ENCODE data around the gene ITGA11.
"Not testable (repeated sequence)": the region's sequence is repeated elsewhere in the genome, so short reads cannot be mapped to it uniquely, and the experiment has no call there.

ITGA11 gene

DNA sequence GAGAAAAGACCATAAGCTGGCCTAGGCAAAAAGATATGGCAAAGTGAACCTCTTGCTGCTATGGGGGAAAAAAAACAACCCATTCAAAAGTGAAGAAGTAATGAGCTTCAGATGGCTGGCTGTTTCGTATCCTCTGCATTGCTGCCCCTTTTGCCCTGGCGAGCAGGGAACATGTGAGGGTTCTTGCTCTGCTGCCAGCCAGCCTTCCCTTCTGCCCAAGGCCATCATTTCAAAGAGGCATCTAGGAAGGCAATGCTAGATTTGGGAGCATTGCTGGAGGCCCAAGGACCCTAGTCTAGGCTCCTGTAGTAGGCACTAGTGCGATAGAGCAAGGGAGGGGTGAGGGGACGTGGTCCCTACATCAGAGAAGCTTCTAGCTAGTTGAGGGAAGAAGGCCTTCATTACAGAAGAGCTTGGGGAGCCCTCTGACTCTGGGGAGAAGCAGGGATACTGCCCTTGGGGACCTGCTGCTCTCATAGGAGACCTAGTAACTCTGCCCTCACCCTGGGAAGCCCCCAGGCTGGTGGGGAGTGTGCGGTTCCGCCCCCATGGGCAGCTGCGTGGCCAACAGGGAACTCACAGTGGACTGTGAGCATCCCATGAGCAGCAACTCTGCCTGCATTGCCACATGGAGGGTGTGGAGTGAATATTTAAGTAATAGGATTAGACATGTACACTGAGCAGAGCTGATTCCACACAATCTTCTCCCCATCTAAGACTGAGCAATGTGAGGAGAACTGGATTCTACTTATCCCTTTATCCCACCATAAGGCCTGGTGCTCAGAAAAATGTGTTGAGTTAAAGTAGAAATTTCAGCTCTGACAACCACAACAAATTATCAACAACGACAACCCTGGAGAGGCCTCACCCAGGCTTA is 21.3 kb downstream of the ITGA11 start:
- DNase-seq, result no peak

DNA sequence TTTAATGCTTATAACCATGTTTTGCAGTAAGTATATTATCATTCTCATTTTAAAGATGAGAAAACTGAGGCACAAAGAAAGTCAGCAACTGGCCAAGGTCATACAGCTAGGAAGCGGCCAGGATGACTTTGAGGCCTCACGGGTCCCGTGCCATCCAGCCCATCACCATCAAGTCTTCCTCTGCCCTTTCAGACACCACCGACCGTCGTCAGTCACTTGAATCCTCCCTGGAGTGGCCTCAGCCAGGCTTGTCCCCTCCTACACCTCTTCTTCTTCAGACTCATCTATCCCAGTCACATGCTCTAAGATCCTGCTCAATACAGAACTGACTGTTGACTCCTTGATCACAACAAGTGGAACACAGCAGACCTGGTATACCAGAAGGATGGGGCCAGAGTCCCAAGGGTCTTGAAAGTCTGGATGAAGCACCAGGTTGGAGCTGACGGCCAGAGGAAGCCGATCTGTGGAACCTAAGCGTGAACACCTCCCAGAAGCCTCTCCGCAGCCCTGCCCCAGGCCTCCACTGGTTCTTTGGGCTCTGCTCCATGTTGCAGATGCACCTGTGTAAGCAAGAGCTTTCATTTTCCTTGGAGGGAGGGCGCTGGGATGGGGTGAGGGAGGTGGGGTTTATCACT is 22.1 kb downstream of the ITGA11 start:
- no peak for DNase-seq

DNA sequence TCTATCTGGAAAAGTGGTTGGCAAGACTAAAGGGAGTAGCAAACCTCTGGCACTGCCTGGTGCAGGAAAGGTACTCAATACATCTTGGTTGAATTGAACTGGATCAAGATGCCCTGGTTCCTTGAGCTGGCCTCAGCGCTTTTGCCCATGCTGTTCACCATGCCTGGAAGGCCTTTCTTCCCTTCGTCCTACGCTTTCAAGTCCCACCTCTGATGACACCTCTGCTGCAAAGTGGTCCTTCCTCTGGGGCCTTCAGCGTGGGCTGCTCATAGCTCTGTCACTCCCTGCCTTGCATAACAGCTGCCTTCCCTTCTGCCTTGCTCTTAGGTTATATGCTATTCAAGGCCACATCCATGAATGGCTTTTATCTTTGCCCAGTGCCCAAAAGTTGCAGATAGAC is 23.0 kb downstream of the ITGA11 start:
- no peak for DNase-seq

DNA sequence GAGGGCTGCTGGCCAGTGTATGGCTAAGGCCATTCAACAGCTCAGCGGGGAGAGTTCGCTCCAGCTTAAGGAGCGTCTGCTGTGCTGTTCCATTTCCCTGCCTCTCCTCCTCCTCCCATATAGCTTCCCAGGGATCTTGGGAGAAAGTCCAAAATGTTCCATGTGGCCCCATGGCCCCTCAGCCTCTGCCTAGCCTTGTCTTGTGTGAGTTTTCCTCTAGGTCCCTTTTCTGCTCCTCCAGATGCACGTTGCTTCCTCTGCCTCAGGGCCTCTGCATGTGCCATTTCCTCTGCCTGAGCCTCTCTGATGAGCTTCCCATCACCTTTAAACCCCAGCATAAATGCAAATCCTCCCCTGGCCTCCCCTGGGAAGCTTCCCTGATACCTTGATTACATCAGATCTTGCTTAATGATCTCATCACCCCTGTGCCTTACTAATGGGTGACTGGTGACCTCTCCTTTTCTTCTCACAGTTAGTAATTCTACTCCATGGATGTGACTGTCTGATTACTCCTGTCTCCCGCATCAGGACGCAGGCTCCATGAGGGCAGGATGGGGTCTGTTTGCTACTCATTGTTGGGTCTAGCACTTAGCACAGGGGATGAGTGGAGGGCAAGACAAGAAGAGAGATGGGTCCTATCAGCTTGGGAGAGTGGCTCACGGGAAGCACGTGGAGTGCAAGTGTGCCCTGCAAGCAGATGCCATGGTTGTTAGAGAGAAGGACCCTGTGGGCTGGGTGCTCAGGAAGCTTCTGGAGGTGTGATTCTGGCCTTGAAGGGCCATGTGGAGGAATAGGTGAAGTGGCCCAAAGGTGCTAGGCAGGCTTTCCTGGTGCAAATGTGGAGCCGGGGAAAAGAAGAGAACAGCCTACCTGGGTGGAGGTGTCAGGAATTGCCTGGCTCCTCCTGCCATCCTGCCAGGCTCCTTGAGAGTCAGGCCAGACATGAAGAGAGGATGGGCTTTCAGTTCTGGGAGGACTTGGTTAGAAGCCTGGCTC is 23.8 kb downstream of the ITGA11 start:
- DNase-seq, result no peak

DNA sequence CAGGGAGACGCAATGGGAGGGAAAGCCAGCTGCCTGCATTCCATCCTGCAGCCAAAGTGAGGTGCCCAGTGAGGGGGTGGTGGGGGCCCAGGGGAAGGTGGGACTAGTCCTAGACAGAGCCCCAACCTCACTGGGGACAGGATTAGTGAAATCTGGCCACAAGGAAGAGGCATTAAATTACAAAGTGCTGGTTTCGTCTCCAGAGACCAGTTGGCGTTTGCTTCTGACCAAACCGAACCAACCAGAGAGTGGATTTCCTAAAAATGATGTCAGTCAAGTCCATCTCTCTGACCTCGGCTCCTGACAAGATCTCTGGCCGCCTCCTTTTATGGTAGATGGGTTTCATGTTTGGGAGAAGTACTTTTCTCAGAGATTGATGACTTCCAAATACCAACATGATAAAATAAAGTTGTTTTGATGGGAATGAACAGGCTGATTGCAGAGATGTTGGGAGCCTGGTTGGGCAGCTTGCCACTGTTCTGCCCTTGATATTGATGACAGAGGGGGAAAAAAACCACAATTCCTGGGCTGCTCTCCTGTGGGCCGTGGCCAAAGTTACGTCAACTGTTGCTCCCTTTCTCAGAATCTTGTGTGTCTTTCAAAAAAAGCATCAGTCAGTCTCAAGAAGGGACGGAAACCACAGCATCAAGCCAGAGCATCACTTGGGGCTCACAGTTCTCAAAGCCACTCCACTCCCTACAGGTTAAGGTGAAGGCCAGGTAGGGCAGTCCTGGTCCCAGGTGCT is 24.6 kb downstream of the ITGA11 start:
- DNase-seq, result no peak

DNA sequence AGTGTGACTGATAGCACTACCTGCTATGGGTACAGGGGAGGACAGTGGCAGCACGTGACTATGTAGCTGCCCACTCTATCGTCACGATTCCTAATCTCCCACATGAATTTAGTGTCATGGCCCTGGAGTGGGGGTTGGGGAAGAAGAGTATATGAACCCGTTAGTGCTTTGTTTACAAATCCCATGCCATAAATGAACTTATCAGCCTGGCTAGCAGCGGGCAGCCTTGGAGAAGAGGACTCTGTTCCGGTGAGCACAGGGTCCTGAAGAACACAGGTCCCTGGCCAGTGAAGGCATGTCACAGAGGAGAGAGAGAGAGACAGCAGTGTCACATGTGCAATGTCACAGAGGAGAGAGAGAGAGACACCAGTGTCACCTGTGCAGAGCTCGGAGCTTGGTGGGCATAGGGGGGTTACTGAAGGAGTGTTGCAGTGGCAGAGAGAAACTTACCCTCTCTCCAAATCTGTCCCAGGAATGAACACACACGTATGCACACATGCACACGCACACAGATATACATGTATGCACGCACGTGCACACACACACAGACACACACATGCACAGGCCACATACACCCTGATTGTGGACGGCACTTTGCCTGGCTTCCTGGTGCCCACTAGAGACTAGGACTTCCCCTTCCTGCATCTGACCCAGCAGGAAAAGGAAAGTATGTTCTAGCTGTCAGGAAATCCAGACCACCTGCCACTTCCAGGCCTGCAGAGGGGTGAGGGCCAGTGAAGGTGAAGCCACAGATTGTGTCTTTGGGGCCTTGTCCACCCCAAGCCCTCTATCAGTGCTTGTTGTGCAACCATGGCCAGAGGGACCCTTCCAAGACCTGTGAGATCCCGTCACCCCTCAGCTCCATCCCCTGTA is 26.3 kb downstream of the ITGA11 start:
- no peak for DNase-seq

DNA sequence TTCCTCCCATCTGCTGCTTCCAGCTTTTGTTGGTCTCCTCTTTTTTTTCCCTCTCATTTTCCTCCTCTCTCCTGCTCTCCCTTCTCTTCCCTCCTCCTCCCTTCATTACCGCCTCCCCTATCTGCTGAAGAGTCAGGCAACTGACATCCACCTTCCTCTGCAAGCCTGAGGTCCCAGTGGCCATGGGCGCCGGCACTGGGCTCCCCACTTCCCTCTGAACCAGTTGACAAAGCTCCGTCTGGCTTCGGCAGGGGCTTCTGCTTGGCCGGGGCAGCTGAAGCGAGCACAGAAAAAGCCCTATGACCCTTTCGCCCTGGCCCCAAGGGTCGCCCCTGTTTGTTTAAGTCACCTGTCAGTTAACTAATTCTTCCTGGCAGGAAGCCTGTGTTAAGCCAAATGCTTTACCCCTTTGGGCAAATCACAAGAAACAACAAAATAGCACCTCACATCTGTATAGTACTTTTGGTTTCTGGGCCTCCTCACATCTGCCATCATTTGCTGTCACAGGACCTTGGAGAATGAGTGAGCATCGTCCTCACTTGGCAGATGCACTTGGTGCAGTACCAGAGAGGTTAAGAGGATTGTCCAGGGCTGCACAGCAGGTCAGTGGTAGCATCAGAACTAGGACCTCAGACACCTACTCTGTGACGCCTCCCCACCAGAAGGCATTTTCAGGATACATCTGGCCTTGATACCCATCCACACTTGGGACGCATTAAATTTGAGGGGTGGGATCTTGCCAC is 27.7 kb downstream of the ITGA11 start:
- DNase-seq, result no peak

DNA sequence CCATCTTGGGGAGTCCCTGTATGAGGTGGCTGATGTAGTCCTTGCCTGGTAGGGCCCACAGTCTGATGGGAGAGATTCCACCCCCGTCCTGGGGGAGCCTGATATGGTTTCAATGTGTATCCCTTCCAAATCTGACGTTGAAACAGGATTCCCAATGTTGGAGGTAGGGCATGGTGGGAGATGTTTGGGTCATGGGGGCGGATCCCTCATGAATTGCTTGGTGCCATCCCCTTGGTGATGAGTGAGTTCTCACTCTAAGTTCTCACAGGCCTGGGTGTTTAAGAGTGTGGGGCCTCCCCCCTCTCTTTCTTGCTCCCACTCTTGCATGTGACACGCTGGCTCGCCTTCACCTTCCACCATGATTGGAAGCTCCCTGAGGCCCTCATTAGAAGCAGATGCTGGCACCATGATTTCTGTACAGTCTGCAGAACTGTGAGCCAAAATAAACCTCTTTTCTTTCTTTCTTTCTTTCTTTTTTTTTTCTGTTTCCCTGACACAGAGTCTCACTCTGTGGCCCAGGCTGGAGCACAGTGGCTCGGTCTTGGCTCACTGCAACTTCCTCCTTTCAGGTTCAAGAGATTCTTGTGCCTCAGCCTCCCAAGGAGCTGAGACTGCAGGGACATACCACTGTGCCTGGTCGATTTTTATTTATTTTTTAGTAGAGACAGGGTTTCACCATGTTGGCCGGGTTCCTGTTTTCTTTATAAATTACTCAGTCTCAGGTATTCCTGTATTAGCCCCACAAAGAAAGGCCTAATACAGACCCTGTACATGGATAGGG is 28.6 kb downstream of the ITGA11 start:
- DNase-seq, result no peak

DNA sequence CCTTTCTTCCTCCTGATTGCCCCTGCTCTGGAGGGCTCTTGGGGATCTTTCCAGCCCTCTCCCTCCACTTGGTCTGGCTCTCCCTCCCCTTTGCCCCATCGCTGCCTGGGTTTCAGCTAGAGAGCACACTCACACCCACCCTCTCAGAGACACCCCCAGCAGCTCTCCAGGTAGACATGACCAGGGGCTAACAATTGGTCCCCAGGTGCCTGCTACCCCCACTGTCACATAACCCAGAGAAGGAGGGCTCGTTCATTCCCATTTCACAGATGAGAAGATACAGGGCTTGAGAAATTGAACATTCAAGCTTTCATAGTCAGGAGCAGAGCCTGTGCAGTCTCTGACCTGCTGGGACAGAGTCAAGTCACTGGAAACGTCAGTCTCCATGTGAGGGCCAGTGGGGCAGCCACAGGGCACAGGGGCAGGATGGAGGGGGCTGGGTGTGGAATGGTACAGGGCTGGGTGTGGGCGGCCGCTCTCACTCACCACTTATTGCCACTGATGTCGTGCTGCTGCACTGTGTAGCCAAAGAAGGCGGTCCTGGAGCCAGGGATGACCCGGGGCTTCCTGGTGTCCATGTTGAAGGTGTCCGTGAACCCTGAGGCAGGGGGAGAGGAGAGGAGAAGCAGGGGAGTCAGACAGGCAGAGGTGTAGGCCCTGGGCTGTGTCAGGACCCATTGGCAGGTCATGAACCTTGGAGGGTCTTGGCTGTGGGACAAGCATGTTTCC is 29.4 kb downstream of the ITGA11 start:
- DNase-seq, result no peak

DNA sequence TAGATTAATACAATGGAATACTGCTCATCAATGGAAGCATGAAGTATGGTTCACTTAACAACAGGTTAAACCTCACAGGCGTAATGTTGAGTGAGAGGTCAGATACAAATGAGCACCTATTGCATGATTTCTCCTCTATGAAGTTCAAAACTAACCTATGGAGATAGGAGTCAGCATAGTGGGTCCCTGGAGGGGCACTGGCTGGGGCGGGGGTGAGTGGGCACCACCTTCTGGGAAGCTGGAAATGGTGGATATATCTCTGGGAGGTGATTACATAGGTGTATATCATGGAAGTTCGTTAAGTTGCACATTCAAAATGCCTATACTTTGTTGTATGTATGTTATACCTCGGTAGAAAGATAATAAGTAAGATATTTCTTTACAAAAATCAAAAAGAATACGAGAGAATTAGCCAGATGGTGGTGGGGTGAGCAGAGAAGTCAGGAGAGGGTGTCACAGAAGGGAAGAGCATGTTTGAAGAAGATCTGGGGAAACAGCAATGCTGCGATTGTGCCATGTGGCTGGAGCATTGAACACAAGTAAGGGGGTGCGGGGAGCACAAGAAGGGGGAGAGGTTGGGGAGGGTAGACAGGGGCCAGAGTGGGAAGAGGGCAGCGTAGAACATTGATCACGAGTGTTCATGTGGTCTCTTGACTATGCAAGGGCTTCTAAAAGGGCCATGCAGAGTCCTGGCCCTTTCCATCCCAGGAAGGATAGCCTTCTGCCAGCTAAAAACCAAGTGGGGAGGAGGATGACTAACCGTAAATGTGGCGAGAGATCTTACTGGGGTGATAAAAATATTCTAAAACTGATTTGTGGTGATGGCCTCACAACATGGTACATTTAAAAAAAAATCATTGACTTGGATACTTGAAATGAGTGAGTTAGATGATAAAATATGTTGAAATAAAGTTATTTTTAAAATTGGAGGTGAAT is 30.2 kb downstream of the ITGA11 start:
- no peak for DNase-seq

DNA sequence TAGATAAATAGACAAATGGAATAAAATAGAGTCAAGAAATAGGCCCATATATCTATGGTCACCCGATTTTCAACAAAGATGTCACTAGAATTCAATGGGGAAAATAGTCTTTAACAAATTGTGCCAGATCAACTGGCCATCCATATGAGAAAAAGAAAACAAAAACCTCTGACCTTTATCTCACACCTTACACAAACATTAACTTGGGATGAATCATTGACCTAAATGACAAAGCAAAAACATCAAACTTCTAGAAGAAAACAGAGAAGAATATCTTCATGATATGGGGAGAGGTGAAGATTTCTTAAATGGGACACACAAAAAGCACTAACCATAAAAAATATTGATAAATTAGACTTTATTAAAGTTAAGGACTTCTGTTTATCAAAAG is 31.9 kb downstream of the ITGA11 start:
- no peak for DNase-seq

DNA sequence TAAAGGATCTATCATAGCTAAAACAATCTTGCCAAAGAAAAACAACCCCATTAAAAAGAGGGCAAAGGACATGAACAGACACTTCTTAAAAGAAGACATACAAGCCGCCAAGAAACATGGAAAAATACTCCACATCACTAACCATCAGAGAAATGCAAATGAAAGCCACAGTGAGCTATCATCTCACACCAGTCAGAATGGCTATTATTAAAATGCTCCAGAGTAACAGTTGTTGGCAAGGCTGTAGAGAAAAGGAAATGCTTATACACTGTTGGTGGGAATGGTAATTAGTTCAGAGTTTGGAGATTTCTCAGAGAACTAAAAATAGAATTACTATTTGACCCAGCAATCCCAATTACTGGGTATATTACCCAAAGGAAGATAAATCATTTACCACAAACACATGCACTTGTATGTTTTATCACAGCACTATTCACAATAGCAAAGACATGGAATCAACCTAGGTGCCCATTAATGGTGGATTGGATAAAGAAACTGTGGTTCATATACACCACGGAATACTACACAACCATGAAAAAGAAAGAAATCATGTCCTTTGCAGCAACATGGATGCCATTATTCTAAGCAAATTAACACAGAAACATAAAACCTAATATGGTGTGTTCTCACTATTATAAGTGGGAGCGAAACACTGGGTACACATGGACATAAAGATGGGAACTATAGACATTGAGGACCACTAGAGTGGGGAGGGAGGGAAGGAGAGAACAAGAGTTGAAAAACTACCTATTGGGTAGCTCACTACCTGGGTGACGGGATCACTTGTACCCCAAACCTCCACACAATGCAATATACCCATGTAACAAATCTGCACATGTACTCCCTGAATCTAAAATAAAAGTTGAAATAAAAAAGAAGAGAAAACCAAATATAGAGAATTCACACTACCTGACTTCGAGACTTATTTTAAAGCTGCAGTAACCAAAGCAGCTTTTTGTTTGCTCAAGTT is 32.6 kb downstream of the ITGA11 start:
- DNase-seq, result peak; percentile 8 to 19

DNA sequence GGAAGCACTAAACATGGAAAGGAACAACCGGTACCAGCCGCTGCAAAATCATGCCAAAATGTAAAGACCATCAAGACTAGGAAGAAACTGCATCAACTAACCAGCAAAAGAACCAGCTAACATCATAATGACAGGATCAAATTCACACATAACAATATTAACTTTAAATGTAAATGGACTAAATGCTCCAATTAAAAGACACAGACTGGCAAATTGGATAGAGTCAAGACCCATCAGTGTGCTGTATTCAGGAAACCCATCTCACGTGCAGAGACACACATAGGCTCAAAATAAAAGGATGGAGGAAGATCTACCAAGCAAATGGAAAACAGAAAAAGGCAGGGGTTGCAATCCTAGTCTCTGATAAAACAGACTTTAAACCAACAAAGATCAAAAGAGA is 34.0 kb downstream of the ITGA11 start:
- DNase-seq, result not testable (repeated sequence)

DNA sequence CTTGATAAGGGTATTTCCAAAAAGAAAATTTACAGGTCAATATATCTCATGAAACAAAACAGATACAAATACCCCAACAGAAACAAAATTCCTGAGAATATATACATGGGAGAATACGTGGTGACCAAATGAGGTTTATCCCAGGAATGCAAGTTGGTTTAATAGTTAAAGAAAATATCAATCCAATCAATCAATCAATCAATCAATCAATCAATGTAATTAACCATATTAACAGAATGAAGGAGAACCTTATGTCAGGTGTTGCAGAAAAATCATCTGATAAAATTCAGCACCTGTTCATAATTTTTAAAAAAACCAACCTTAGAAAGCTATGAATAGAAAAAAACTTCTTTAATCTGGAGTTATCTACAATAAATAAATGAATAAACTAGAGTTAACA is 35.9 kb downstream of the ITGA11 start:
- DNase-seq, result no peak

DNA sequence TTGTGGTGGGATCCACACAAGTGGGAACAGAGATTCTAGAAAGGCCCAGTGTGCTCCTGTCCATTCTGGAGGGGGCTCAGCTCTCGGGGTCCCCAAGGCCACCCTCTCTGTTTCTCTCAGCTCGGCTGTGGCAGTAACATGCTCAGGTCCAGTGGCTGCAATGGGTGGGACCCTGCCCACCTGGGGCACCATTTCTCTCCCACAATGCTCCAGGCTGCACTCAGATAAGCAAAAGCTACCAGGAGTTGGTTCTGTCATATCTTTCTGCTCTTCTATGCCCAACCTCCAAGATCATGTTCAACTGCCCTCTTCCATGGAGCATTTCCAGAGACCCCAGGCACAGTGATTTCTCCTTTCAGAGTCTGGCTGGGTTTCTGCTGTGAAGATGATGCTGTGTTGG is 40.8 kb downstream of the ITGA11 start:
- no peak for DNase-seq

DNA sequence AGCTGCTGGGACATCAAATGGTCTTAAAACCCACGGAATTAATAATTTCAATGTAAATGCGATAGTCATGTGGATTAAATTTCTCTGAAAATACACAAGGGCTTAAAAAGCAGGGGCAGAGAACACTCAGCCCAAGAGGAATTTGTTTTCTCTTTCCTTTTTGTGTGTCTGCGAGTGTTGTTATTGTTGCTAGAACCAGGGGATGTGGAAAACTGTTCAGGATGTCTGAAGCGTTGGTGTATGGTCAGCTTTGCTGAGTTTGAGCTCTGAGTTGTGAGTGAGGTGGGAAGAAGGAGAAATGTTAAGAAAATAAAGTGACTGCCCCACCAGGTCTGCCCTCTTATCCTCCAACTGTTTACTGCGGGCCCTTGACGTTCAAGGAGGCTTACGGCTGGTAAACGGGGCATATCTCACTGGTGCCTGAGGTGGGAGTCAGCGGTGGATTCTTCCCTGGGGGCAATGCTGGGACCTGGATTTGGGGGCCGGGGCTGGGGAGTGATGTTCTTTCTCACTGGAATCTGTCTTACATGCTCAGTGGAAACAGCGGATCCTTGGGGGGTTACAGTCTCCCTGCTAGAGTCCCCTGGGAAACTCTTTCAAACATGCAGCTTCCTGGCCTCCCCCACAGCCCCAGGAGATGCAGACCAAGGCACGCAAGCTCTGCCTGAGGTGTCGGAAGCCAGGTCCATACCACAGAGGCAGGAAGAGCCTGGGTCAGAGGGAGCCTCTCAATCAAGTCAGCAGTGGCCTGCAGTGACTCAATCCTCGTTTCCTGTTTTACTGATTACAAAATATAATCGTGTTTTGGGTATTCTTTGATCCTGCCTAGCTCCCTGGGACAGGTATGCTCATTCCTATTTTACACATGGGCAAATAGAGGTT is 41.8 kb downstream of the ITGA11 start:
- DNase-seq, result no peak
